Smooth muscle cell of the brain vasculature (primary cell): ENCODE measurements around the gene ITGBL1.

Source experiments
- DNase-seq: peaks from one replicate; pipeline ENCODE4 v3.0.0-alpha.2; 2012; ENCODE audit warnings: low read depth, low spot score

ITGBL1 gene

GRCh38 chr13:101565317-101565716, 112.8 kb downstream of the ITGBL1 start:
- no peak for DNase-seq

- no peak for DNase-seq
These were observed 115.4 kb downstream of the ITGBL1 start for GRCh38 chr13:101567841-101568240.

- DNase-seq: no peak
These were observed 117.3 kb downstream of the ITGBL1 start for GRCh38 chr13:101569807-101570206.

- no peak for DNase-seq
These were observed 117.9 kb downstream of the ITGBL1 start for GRCh38 chr13:101570410-101570809.

- DNase-seq: no peak
These were observed 120.0 kb downstream of the ITGBL1 start for GRCh38 chr13:101572456-101572855.

- DNase-seq: no peak
These were observed 123.1 kb downstream of the ITGBL1 start for GRCh38 chr13:101575581-101575980.

GRCh38 chr13:101576455-101576854, 124.0 kb downstream of the ITGBL1 start:
- DNase-seq: peak; percentile 53

- no peak for DNase-seq
These were observed 124.5 kb downstream of the ITGBL1 start for GRCh38 chr13:101576977-101577376.

- peak; percentile 43 for DNase-seq
These were observed 126.9 kb downstream of the ITGBL1 start for GRCh38 chr13:101579281-101579802.

- no peak for DNase-seq
These were observed 131.9 kb downstream of the ITGBL1 start for GRCh38 chr13:101584331-101584730.

GRCh38 chr13:101590479-101590878, 138.0 kb downstream of the ITGBL1 start:
- DNase-seq: no peak

GRCh38 chr13:101594936-101595335, 142.5 kb downstream of the ITGBL1 start:
- no peak for DNase-seq

- no peak for DNase-seq
These were observed 144.3 kb downstream of the ITGBL1 start for GRCh38 chr13:101596803-101597202.

- no peak for DNase-seq
These were observed 159.3 kb downstream of the ITGBL1 start for GRCh38 chr13:101611491-101612475.

- DNase-seq: no peak
These were observed 160.3 kb downstream of the ITGBL1 start for GRCh38 chr13:101612735-101613134.

GRCh38 chr13:101614491-101614890, 162.0 kb downstream of the ITGBL1 start:
- peak; percentile 17 for DNase-seq

- DNase-seq: no peak
These were observed 166.1 kb downstream of the ITGBL1 start for GRCh38 chr13:101618440-101619187.

GRCh38 chr13:101621099-101621498, 168.6 kb downstream of the ITGBL1 start:
- no peak for DNase-seq

- no peak for DNase-seq
These were observed 171.2 kb downstream of the ITGBL1 start for GRCh38 chr13:101623470-101624209.

- DNase-seq: no peak
These were observed 171.9 kb downstream of the ITGBL1 start for GRCh38 chr13:101624210-101624922.

GRCh38 chr13:101624981-101625380, 172.5 kb downstream of the ITGBL1 start:
- DNase-seq: no peak
